HepG2 (cell line): ENCODE data around the gene PTPRU. TPM values are rescaled to one million over a fixed set of nuclear protein-coding genes. Genes with fewer than 3 reads are reported as not detected.
A peak's percentile ranks its signal among the peaks of the same experiment; 100 is the strongest.

Source experiments
- ATAC-seq: fragments of 200-7000 bp; cut with Tn5 transposase; 3 replicates; pipeline ENCODE4 v1.9.1; 2020; ENCODE audit warnings: mild to moderate bottlenecking, moderate library complexity
- BruUV-seq: library from RNA; stranded (reverse); fragments of 400-500 nt; replicated peaks from 2 replicates; lab custom pipeline; 2021; lab: Mats Ljungman, UMichigan
- CTCF ChIA-PET: fragments of 300-600 bp; formaldehyde crosslinking; extraction: SDS; loops from one replicate; lab custom pipeline; 2021; ENCODE audit warnings: low total read pairs, inconsistent platforms, low intra/inter-chr PET ratio; lab: Yijun Ruan, JAX
- POLR2A ChIA-PET: fragments of 350-600 bp; sonication (Branson Sonifier 250); formaldehyde crosslinking; loops from one replicate; lab custom pipeline; 2020; ENCODE audit warnings: antibody characterized with exemption, inconsistent platforms; lab: Yijun Ruan, JAX
- DNase-seq: peaks from one replicate; pipeline ENCODE4 v3.0.0-alpha.2; 2015; ENCODE audit warnings: low spot score
- FAIRE-seq: peaks from 3 replicates; lab custom pipeline; 2011; peaks lifted over from hg19 to GRCh38; lab: Jason Lieb, UNC
- H2AFZ ChIP-seq: one replicate; pipeline ENCODE4 v1.6.1; 2011; ENCODE audit warnings: low read length, inconsistent platforms
- H3K27ac ChIP-seq: fragments of 300-600 bp; 3 replicates; pipeline ENCODE4 v1.8.0; 2011; ENCODE audit warnings: mixed run types, mild to moderate bottlenecking, mixed read lengths, low read length, inconsistent platforms; ENCODE audit not compliant: insufficient read depth; ENCODE audit errors: extremely low read length
- H3K27me3 ChIP-seq, 2 experiments: fragments of 200-600 bp in 1 of 2; 2 replicates in 1 of 2; 3 replicates in 1 of 2; pipeline versions ENCODE4 v1.6.0 to v1.8.0; 2011; ENCODE audit warnings: low read length in 2 of 2, mild to moderate bottlenecking in 2 of 2, moderate library complexity in 2 of 2, inconsistent platforms in 1 of 2; ENCODE audit not compliant: insufficient read depth in 2 of 2, control insufficient read depth in 1 of 2
- H3K36me3 ChIP-seq, 2 experiments: fragments of 200-600 bp in 1 of 2; replicated peaks in 1 of 2; 2 replicates in 1 of 2; 3 replicates in 1 of 2; pipeline versions ENCODE4 v1.5.1 to v1.8.0; 2011; ENCODE audit warnings: low read length in 2 of 2, inconsistent platforms in 1 of 2; ENCODE audit not compliant: insufficient read depth in 2 of 2, control insufficient read depth in 1 of 2
- H3K4me1 ChIP-seq: 2 replicates; pipeline ENCODE4 v1.5.1; 2012; ENCODE audit warnings: low read length, inconsistent platforms; ENCODE audit not compliant: insufficient read depth
- H3K4me2 ChIP-seq: 2 replicates; pipeline ENCODE4 v1.6.0; 2011; ENCODE audit warnings: low read depth, low read length, inconsistent platforms
- H3K4me3 ChIP-seq, 3 experiments: fragments of 200-600 bp in 1 of 3; sonication (generic), shearing (Covaris generic) in 1 of 3; replicated peaks in 1 of 3; 2 replicates each; pipeline ENCODE4 v1.5.1; 2011 to 2016; ENCODE audit warnings: low read length in 3 of 3, inconsistent platforms in 2 of 3, low read depth in 2 of 3, mild to moderate bottlenecking in 2 of 3, control low read depth in 1 of 3, mixed read lengths in 1 of 3; ENCODE audit not compliant: insufficient read depth in 1 of 3
- H3K79me2 ChIP-seq: one replicate; pipeline ENCODE4 v1.6.1; 2011; ENCODE audit warnings: low read length, inconsistent platforms; ENCODE audit not compliant: insufficient read depth
- H3K9ac ChIP-seq: 2 replicates; pipeline ENCODE4 v1.6.0; 2011; ENCODE audit warnings: mild to moderate bottlenecking, low read depth, low read length, inconsistent platforms; ENCODE audit not compliant: insufficient read depth
- H3K9me3 ChIP-seq: 2 replicates; pipeline ENCODE4 v1.5.1; 2012; ENCODE audit warnings: mild to moderate bottlenecking, low read length
- H4K20me1 ChIP-seq: 2 replicates; pipeline ENCODE4 v1.6.0; 2011; ENCODE audit warnings: inconsistent platforms, mild to moderate bottlenecking, low read length, moderate library complexity; ENCODE audit not compliant: insufficient read depth
- ARNTL ChIP-seq: sonication (generic); formaldehyde crosslinking; IDR thresholded peaks from 2 replicates; pipeline ENCODE4 v1.4.0; 2020; ENCODE audit warnings: mild to moderate bottlenecking, missing genetic modification reagents
- GABPA ChIP-seq, 2 experiments: IDR thresholded peaks; 2 replicates each; pipeline ENCODE4 v1.6.1; 2011 to 2016; ENCODE audit warnings: low read depth in 2 of 2, low read length in 1 of 2, missing biosample characterization in 1 of 2, missing genetic modification characterization in 1 of 2
- HMG20A ChIP-seq: IDR thresholded peaks from 2 replicates; pipeline ENCODE4 v1.6.1; 2016; ENCODE audit warnings: borderline replicate concordance
- KLF12 ChIP-seq: sonication (generic); formaldehyde crosslinking; IDR thresholded peaks from 2 replicates; pipeline ENCODE4 v1.4.0; 2020; ENCODE audit warnings: missing genetic modification reagents, borderline replicate concordance
- SRSF4 ChIP-seq: fragments of 200-400 bp; formaldehyde crosslinking; IDR thresholded peaks from one replicate; pipeline ENCODE4 v1.6.1; 2018; ENCODE audit warnings: mild to moderate bottlenecking, low read depth, low read length, moderate library complexity; ENCODE audit not compliant: poor library complexity, severe bottlenecking
- ZNF451 ChIP-seq: sonication (generic); formaldehyde crosslinking; IDR thresholded peaks from 2 replicates; pipeline ENCODE4 v1.5.0; 2020; ENCODE audit warnings: mild to moderate bottlenecking, missing genetic modification reagents
- ZNF530 ChIP-seq: sonication (generic); formaldehyde crosslinking; IDR thresholded peaks from 2 replicates; pipeline ENCODE4 v1.5.0; 2020; ENCODE audit warnings: low read depth, mild to moderate bottlenecking, missing genetic modification reagents
- ZNF629 ChIP-seq: sonication (generic); formaldehyde crosslinking; conservative IDR thresholded peaks from 2 replicates; pipeline ENCODE4 v1.5.0; 2020; ENCODE audit warnings: missing genetic modification reagents
- ZNF777 ChIP-seq: sonication (generic); formaldehyde crosslinking; IDR thresholded peaks from 2 replicates; pipeline ENCODE4 v1.4.0; 2020; ENCODE audit warnings: missing genetic modification reagents
- WGBS: methylation state at CpG from one replicate; pipeline ENCODE4 v1.1.6; 2017; ENCODE audit warnings: low lambda C conversion rate; 5-methylcytosine and 5-hydroxymethylcytosine counted together
- in situ Hi-C: cut with HindIII; loops from 2 replicates; pipeline ENCODE4 v1.10.0; 2017; ENCODE audit warnings: low pct_unique_long_range_greater_than_20kb; ENCODE audit not compliant: extremely low pct_ligation_motif_present
- intact Hi-C: fragments of 100-400 bp; cut with micrococcal nuclease; formaldehyde crosslinking; loops from one replicate; pipeline ENCODE4 v1.10.0; 2022; ENCODE audit not compliant: unreplicated experiment
- polyA plus RNA-seq, 8 experiments: library from polyadenylated mRNA; depleted of rRNA in 3 of 8; stranded (reverse) in 7 of 8; unstranded in 1 of 8; fragments of >200 nt; fragmentation: Illumina TruSeq in 4 of 8; extraction: Trizol in 4 of 8; gene quantifications; 2 replicates each; pipeline versions ENCODE4 v1.2.1 to v1.2.3, GENCODE V29; 2011 to 2016; ENCODE audit warnings: low read depth in 4 of 8, missing spikeins in 1 of 8, mixed read lengths in 1 of 8; ENCODE audit not compliant: insufficient read depth in 1 of 8
- total RNA-seq, 5 experiments: library from RNA; depleted of rRNA; stranded (reverse); fragments of >200 nt; fragmentation: Illumina TruSeq; extraction: Trizol; gene quantifications; 2 replicates each; pipeline ENCODE4 v1.2.3, GENCODE V29; 2016; ENCODE audit warnings: low read depth in 1 of 5
- TF ChIP-seq, protein P1 (sequence below): sonication (generic); formaldehyde crosslinking; IDR thresholded peaks from 2 replicates; pipeline ENCODE4 v1.5.1; 2020; ENCODE audit warnings: missing genetic modification reagents, mild to moderate bottlenecking, borderline replicate concordance
- TF ChIP-seq, protein P2 (sequence below): sonication (generic); formaldehyde crosslinking; IDR thresholded peaks from 2 replicates; pipeline ENCODE4 v1.5.0; 2020; ENCODE audit warnings: missing genetic modification reagents
- TF ChIP-seq, protein P3 (sequence below), 2 experiments: sonication (generic) in 1 of 2; formaldehyde crosslinking in 1 of 2; IDR thresholded peaks; 2 replicates each; pipeline versions ENCODE4 v1.4.0 to v1.6.1; 2018 to 2020; ENCODE audit warnings: missing genetic modification reagents in 2 of 2, borderline replicate concordance in 1 of 2, low read depth in 1 of 2, mild to moderate bottlenecking in 1 of 2, missing biosample characterization in 1 of 2

PTPRU gene
- total and polyA plus RNA-seq, 2 of the 13 experiments (the other 11 are each of a cell fraction or from before 2014, with no cell fraction given): 21.6 to 22.3 TPM

DNA sequence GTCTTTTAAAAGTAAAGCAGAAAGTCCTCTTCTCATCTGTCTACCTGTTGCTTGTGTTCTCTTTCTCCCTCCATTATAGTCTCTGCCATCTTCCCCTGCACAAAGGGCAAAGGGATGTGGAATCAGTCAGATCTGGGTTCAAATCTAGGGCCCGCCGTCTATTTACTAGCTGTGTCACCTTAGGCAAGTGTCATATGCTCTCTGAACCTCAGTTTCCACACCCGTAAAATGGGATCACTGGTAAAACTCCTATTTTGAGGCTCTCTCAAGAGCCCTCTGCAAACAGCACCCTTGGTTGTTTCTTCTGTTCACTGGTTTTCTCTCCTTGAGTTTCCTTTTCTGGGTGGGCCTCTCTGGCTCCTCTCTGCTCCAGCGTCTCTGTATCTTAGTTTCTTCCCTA is 2.6 kb upstream of the PTPRU start:
- no peak overlapping the region for H3K27ac ChIP-seq
- H3K79me2 ChIP-seq: peaks cover 20% of the 10 kb centered on the region
- no peak overlapping the region for H2AFZ ChIP-seq
- no peak overlapping the region for H3K9ac ChIP-seq
- DNase-seq (no peak), ATAC-seq (no peak), FAIRE-seq (no peak)
- BruUV-seq: no TSS peak
- H3K4me3 ChIP-seq: no peak overlapping the region
- intact Hi-C loops: loop anchor here (10.0 kb wide), 2 partner anchors 111 to 1471 kb away; no protein-coding TSS in a partner anchor
- peaks cover 0 to 20% of the 10 kb centered on the region in 2 experiments; a peak in 1 of 5 replicates for H3K27me3 ChIP-seq
- H3K4me2 ChIP-seq: no peak overlapping the region
- H3K36me3 ChIP-seq: no peaks in the 10 kb centered on the region
- H3K4me1 ChIP-seq: peaks cover 41% of the 10 kb centered on the region
- no peaks in the 10 kb centered on the region; the same call in 1 of the 2 replicates for H4K20me1 ChIP-seq
- H3K9me3 ChIP-seq: no peaks in the 10 kb centered on the region
- POLR2A ChIA-PET: no interaction called here
- TF ChIP-seq HMG20A (CRISPR knock-in tag) (no peak), ARNTL (no peak), KLF12 (no peak), GABPA (IDR thresholded peaks at IDR 0.05; ENCODE audit: low read depth, low read length) (no peak), GABPA (CRISPR knock-in tag; IDR thresholded peaks at IDR 0.05; ENCODE audit: low read depth) (no peak), ZNF629 (peak; percentile 54; the same call in 1 of the 2 replicates)
- TF ChIP-seq, protein P1, sequence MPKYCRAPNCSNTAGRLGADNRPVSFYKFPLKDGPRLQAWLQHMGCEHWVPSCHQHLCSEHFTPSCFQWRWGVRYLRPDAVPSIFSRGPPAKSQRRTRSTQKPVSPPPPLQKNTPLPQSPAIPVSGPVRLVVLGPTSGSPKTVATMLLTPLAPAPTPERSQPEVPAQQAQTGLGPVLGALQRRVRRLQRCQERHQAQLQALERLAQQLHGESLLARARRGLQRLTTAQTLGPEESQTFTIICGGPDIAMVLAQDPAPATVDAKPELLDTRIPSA (CRISPR knock-in tag): no peak
- 19% methylated on average over 4 of the region's 4 CpGs for WGBS
- in situ Hi-C loops: loop anchor here (10.0 kb wide), 3 partner anchors 221 to 871 kb away; no protein-coding TSS in a partner anchor
- CTCF ChIA-PET: no interaction called here

DNA sequence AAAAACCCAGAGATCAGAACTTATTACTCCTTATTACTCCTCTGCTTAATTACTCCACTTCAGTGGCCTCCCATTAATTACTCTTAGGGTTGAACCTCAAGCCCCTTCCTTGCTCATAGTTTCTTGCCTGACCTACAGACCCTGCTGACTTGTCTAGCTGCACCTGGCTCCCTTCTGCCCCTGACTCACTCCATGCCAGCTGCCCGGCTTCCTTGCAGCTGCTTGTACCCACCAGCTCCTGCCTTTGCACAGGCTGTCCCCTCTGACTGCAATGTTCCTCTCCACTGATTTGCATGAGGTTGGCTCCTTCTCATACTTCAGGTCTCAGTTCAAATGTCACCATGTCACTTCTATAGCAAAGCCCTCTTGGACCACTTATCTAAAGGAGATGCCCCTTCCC is 1.9 kb upstream of the PTPRU start:
- BruUV-seq: no TSS peak
- CTCF ChIA-PET: no interaction called here
- no peak for FAIRE-seq
- TF ChIP-seq, protein P2, sequence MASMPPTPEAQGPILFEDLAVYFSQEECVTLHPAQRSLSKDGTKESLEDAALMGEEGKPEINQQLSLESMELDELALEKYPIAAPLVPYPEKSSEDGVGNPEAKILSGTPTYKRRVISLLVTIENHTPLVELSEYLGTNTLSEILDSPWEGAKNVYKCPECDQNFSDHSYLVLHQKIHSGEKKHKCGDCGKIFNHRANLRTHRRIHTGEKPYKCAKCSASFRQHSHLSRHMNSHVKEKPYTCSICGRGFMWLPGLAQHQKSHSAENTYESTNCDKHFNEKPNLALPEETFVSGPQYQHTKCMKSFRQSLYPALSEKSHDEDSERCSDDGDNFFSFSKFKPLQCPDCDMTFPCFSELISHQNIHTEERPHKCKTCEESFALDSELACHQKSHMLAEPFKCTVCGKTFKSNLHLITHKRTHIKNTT (CRISPR knock-in tag): no peak
- TF ChIP-seq SRSF4 (no peak), ZNF530 (CRISPR knock-in tag) (no peak), ZNF451 (CRISPR knock-in tag) (no peak), ZNF777 (no peak)
- TF ChIP-seq, protein P3, sequence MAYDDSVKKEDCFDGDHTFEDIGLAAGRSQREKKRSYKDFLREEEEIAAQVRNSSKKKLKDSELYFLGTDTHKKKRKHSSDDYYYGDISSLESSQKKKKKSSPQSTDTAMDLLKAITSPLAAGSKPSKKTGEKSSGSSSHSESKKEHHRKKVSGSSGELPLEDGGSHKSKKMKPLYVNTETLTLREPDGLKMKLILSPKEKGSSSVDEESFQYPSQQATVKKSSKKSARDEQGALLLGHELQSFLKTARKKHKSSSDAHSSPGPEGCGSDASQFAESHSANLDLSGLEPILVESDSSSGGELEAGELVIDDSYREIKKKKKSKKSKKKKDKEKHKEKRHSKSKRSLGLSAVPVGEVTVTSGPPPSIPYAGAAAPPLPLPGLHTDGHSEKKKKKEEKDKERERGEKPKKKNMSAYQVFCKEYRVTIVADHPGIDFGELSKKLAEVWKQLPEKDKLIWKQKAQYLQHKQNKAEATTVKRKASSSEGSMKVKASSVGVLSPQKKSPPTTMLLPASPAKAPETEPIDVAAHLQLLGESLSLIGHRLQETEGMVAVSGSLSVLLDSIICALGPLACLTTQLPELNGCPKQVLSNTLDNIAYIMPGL (CRISPR knock-in tag; IDR thresholded peaks at IDR 0.05; ENCODE audit: borderline replicate concordance in 1 of 2, low read depth in 1 of 2): no peak

More for the DNA sequence above, 1.9 kb upstream of the PTPRU start:
- in situ Hi-C loops (loop anchor here (10.0 kb wide), 3 partner anchors 220 to 870 kb away; no protein-coding TSS in a partner anchor), intact Hi-C loops (loop anchor here (10.0 kb wide), 2 partner anchors 110 to 1470 kb away; no protein-coding TSS in a partner anchor)
- H3K79me2 ChIP-seq: peaks cover 22% of the 10 kb centered on the region
- POLR2A ChIA-PET: no interaction called here
- no peak overlapping the region for H2AFZ ChIP-seq
- H3K27ac ChIP-seq: no peak overlapping the region
- peaks cover 4% of the 10 kb centered on the region; the same call in 1 of the 2 replicates for H4K20me1 ChIP-seq
- peaks cover 41% of the 10 kb centered on the region for H3K4me1 ChIP-seq
- no peak for DNase-seq
- no peak for ATAC-seq
- no peaks in the 10 kb centered on the region for H3K9me3 ChIP-seq
- no peak overlapping the region for H3K4me3 ChIP-seq
- peaks cover 0 to 20% of the 10 kb centered on the region in 2 experiments; a peak in 1 of 5 replicates for H3K27me3 ChIP-seq
- H3K9ac ChIP-seq: no peak overlapping the region
- 28% methylated on average over 1 of the region's 1 CpG for WGBS
- no peaks in the 10 kb centered on the region for H3K36me3 ChIP-seq
- H3K4me2 ChIP-seq: no peak overlapping the region
